ENCODE data around the gene NUMB. TPM values are rescaled to one million over a fixed set of nuclear protein-coding genes. Genes with fewer than 3 reads are reported as not detected.

The NUMB gene
- total RNA-seq, 1 donor from 2014 or later: 33.1 TPM

- Histone ChIP-seq H3K27me3 (ENCODE audit: control insufficient read depth, insufficient read depth, low read length) (peaks cover 8% of the 10 kb centered on the region), H3K36me3 (ENCODE audit: control insufficient read depth, insufficient read depth, low read length) (no peaks in the 10 kb centered on the region)
- no peak for DNase-seq (ENCODE audit: low read depth)
Observed at GRCh38 chr14:73236752-73237218, 221.6 kb downstream of the NUMB start.

GRCh38 chr14:73236157-73236556 is 222.2 kb downstream of the NUMB start:
- peaks cover 8% of the 10 kb centered on the region for H3K27me3 ChIP-seq (ENCODE audit: control insufficient read depth, insufficient read depth, low read length)
- H3K36me3 ChIP-seq (ENCODE audit: control insufficient read depth, insufficient read depth, low read length): no peaks in the 10 kb centered on the region
- DNase-seq (ENCODE audit: low read depth): no peak
- no peak overlapping the region for H3K4me3 ChIP-seq (ENCODE audit: low read depth, low read length)
- no peak for TF ChIP-seq CTCF (IDR thresholded peaks at IDR 0.05; ENCODE audit: insufficient read depth, low read length, poor library complexity, severe bottlenecking)

More at GRCh38 chr14:73236752-73237218, 221.6 kb downstream of the NUMB start:
- no peak overlapping the region for H3K4me3 ChIP-seq (ENCODE audit: low read depth, low read length)
- TF ChIP-seq CTCF (IDR thresholded peaks at IDR 0.05; ENCODE audit: insufficient read depth, low read length, poor library complexity, severe bottlenecking): no peak

GRCh38 chr14:73235531-73236155 is 222.7 kb downstream of the NUMB start:
- no peak for TF ChIP-seq CTCF (IDR thresholded peaks at IDR 0.05; ENCODE audit: insufficient read depth, low read length, poor library complexity, severe bottlenecking)
- Histone ChIP-seq H3K36me3 (ENCODE audit: control insufficient read depth, insufficient read depth, low read length) (no peaks in the 10 kb centered on the region), H3K27me3 (ENCODE audit: control insufficient read depth, insufficient read depth, low read length) (peaks cover 8% of the 10 kb centered on the region), H3K4me3 (ENCODE audit: low read depth, low read length) (no peak overlapping the region)
- DNase-seq (ENCODE audit: low read depth): no peak

- no peak for TF ChIP-seq CTCF (IDR thresholded peaks at IDR 0.05; ENCODE audit: insufficient read depth, low read length, poor library complexity, severe bottlenecking)
- peaks cover 8% of the 10 kb centered on the region for H3K27me3 ChIP-seq (ENCODE audit: control insufficient read depth, insufficient read depth, low read length)
- no peak for DNase-seq (ENCODE audit: low read depth)
- H3K4me3 ChIP-seq (ENCODE audit: low read depth, low read length): no peak overlapping the region
- H3K36me3 ChIP-seq (ENCODE audit: control insufficient read depth, insufficient read depth, low read length): no peaks in the 10 kb centered on the region
Observed at GRCh38 chr14:73234586-73235394, 223.6 kb downstream of the NUMB start.

GRCh38 chr14:73234029-73234428 is 224.3 kb downstream of the NUMB start:
- H3K27me3 ChIP-seq (ENCODE audit: control insufficient read depth, insufficient read depth, low read length): peaks cover 8% of the 10 kb centered on the region

More at GRCh38 chr14:73234029-73234428, 224.3 kb downstream of the NUMB start:
- DNase-seq (ENCODE audit: low read depth): no peak
- no peak for TF ChIP-seq CTCF (IDR thresholded peaks at IDR 0.05; ENCODE audit: insufficient read depth, low read length, poor library complexity, severe bottlenecking)
- Histone ChIP-seq H3K36me3 (ENCODE audit: control insufficient read depth, insufficient read depth, low read length) (no peaks in the 10 kb centered on the region), H3K4me3 (ENCODE audit: low read depth, low read length) (no peak overlapping the region)

Measured in kidney epithelial cell (primary cell).